Fibroblast of lung (primary cell): ENCODE measurements around the gene ZNF512.

Experiments
- EZH2 ChIP-seq: IDR thresholded peaks from 2 replicates; pipeline ENCODE4 v1.5.1; 2012; ENCODE audit warnings: low read length, control low read depth, mild to moderate bottlenecking; ENCODE audit errors: missing control alignments
- TF ChIP-seq, protein P1 (sequence below), 2 donors: IDR thresholded peaks in 1 of 2; conservative IDR thresholded peaks in 1 of 2; 1 replicate in 1 of 2; 2 replicates in 1 of 2; pipeline ENCODE4 v1.5.1; 2011 to 2012; ENCODE audit warnings: low read length in 2 of 2, control low read depth in 1 of 2, inconsistent platforms in 1 of 2, low read depth in 1 of 2, mild to moderate bottlenecking in 1 of 2

DNA sequence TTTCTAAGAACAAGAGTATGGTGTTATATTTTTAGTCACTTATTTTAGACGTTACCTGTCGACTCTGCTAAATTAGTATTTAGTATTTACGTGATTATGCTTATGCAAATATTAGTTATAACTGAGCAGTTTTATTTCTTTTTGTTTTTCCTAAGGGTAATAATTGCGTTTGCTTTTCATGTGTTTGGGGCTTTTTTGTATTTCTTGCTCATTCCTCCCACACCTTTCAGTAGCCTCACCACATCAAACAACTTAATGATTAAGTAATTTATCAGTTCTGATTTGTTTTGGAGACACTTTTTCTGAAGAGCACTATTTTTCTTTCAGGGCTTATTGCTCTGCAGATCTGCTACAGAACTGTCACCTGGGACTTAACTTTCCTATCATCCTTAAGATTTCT is 88.4 kb downstream of the ZNF512 start:
- TF ChIP-seq, protein P1, sequence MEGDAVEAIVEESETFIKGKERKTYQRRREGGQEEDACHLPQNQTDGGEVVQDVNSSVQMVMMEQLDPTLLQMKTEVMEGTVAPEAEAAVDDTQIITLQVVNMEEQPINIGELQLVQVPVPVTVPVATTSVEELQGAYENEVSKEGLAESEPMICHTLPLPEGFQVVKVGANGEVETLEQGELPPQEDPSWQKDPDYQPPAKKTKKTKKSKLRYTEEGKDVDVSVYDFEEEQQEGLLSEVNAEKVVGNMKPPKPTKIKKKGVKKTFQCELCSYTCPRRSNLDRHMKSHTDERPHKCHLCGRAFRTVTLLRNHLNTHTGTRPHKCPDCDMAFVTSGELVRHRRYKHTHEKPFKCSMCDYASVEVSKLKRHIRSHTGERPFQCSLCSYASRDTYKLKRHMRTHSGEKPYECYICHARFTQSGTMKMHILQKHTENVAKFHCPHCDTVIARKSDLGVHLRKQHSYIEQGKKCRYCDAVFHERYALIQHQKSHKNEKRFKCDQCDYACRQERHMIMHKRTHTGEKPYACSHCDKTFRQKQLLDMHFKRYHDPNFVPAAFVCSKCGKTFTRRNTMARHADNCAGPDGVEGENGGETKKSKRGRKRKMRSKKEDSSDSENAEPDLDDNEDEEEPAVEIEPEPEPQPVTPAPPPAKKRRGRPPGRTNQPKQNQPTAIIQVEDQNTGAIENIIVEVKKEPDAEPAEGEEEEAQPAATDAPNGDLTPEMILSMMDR (conservative IDR thresholded peaks at IDR 0.05 in 1 of 2, IDR thresholded peaks at IDR 0.05 in 1 of 2; ENCODE audit: low read depth in 1 of 2, low read length in 2 of 2), result no peak
- no peak for TF ChIP-seq EZH2
